GM12873 (cell line): ENCODE measurements around the gene TRPM4.

Experiments used
- TF ChIP-seq, protein P1 (sequence below): IDR thresholded peaks from 2 replicates; pipeline ENCODE4 v1.5.1; 2012; ENCODE audit warnings: low read depth, mild to moderate bottlenecking, moderate library complexity, low read length, control low read depth; ENCODE audit not compliant: insufficient read depth; ENCODE audit errors: missing control alignments

Gene TRPM4

DNA sequence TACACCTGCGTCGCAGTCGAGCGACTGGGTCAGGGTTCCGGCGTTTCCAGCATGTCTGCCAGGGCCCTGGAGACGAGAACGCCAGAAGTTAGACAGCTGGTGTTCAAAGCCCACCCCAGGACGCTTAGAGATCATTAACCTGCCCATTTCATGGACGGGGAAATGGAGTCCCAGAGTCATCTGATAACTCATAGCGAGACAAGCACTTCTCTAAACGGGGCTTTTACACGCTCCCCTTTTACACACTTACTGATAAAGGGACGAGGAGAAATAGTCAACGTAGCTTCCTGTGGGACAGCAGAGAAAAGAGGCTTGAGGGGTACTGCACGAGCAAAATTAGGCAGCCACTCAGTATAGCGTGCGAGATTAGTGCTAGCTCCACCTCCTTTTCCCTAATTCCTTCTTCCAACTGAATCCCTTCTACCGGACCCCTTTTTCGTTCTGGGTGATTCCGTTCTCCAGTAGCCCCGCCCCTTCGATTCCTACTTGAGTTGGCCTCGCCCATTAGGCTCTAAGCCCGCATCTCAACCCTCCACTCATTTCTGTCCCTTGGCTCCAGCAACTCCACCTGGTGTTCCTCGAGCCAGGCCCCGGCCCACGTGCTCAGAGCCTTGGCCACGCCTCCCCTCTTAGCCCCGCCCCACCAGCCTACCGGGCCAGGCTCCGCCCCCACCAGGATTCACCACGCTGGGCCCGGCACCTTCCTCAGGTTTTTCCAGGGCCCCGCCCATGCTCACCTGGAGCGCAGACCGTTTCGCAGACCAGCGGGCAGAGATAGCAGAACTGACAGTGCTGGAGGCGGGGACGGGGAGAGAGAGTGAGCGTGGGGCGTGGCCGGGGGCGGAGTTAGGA, 6.1 kb upstream of the TRPM4 start:
- TF ChIP-seq, protein P1, sequence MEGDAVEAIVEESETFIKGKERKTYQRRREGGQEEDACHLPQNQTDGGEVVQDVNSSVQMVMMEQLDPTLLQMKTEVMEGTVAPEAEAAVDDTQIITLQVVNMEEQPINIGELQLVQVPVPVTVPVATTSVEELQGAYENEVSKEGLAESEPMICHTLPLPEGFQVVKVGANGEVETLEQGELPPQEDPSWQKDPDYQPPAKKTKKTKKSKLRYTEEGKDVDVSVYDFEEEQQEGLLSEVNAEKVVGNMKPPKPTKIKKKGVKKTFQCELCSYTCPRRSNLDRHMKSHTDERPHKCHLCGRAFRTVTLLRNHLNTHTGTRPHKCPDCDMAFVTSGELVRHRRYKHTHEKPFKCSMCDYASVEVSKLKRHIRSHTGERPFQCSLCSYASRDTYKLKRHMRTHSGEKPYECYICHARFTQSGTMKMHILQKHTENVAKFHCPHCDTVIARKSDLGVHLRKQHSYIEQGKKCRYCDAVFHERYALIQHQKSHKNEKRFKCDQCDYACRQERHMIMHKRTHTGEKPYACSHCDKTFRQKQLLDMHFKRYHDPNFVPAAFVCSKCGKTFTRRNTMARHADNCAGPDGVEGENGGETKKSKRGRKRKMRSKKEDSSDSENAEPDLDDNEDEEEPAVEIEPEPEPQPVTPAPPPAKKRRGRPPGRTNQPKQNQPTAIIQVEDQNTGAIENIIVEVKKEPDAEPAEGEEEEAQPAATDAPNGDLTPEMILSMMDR, result no peak

DNA sequence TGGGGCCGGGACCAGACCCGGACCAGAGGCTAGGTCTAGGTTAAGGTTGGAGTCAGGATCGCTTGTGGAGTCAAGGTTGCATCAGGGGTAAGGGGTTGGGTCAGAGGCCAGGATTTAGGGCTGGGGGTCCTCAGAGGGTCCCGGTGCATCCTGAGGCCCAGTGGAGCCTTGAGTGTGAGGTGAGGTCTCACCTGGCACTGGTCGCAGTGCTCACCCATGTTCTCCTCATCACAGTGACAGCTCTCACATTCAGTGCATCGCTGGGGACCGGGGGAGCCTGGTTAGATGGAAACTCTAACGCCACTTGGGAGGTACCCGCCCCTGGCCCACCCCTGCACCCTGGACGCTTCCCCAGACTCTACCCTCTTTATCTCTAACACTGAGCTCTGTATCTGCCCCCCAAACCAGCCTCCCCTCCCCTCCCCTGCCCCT, 5.5 kb upstream of the TRPM4 start:
- TF ChIP-seq, protein P1, result no peak

DNA sequence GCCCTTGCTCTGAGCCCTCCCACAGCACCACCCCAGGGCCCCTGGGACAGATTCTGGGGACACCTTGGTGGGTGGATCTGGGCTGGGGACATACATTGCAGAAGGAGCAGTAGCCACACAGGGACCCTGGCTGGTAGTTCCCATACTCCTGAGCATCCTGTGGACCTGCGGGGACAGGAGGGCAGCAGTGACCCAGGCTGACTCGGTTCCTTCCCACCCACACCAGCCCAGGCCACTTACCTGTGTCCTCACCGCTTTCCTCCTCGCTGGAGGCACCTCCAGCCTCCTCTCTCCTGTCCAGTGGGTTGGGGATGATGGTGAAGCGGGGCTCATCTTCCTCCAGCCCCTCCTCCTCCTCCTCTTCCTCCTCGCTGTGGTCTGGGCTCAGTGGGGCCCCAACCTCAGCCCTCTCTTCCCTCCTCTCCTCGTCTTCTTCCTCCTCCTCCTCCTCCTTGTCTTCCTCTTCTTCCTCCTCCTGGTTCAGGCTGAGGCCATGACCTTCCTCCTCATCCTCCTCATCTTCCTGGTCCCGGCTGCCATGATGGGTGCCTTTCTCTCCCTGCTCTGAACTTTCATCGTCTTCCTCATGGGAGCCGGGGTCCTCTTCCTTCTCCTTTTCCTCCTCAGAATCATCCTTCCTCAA, 4.3 kb upstream of the TRPM4 start:
- TF ChIP-seq, protein P1, result no peak

DNA sequence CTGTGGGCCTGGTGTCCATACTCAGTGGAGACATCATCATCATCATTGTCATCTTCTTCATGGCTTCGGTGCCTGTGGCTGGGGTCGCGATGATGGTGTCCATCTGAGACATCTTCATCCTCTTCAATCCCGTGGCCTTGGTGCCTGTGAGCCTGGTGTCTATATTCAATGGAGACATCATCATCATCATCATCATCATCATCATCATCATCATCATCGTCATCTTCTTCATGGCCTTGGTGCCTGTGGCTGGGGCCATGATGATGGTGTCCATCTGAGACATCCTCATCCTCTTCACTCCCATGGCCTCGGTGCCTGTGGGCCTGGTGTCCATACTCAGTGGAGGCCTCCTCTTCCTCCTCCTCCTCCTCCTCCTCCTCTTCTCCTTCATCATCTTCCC, 3.3 kb upstream of the TRPM4 start:
- TF ChIP-seq, protein P1, result no peak

DNA sequence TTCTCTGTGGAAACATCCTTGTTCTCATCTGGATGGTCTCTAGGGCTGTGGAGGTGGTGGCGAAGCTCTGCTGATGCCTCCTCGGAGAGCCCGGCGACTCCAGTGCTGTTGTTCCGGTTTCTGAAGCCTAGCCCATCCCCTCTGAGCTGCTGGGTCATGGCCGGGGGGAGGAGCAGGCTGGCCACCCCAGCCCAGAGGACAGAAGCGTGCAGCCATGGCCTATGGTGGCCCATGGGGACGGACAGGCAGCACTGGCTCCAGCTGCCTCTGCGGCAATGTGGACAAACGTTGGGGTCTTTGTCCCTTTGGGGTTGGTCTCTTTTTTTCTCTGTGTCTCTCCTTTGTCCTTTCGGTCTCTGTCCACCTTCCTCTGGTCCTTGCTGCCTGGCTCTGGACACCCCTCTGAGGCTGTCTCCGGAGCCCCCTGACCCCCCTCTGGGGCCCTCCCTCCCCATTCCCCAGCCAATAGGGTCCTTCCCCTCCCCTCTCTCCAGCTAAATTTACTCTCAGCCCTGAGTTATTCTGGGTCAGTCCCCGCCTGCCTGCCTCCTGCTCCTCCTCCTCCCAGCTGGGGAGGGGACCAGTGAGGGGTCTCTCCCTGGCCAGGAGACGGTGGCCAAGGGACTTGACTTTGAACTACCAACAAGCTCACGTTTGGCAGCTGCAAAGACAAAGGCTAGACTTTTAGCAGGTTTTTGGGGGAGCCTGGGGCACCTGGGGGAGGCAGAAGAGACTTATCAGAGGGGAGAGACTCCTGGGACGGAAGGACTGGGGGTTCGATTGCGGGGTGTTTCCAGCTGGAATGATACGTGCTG, 2.4 kb upstream of the TRPM4 start, which contains the start of gene HRC:
TSS of gene HRC (minus strand) at position 392 of the 815 bp plus-strand sequence. CDS start at position 233, 159 bp downstream.
- TF ChIP-seq, protein P1, result no peak

DNA sequence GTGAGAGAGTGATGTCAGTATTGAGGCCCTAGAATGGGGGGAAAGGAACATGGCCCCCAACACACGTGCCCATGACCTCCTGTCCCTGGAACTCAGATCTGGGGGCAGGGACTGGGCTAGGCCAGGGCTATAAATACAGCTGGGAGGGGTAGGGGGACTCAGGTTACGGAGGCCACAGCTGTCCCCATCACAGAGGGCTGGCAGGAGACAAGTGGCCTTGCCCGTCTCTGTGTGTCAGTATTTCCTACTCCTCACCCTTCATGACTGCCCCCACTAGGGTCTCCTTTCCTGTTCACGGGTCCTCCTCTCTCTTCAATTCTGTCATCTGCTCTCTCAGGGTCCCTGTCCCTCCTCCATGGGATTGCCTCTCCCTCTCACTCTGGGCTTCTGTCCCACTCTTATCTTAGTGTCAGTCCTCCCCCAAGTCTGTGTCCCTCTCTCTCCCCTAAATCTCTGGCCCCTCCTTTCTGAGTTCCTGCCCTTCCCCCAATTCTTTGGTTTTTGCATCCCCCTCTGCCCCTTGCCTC, 1.7 kb upstream of the TRPM4 start:
- TF ChIP-seq, protein P1, result no peak
